ENCODE measurements around the gene KDM2A. TPM values are rescaled to one million over a fixed set of nuclear protein-coding genes. Genes with fewer than 3 reads are reported as not detected.

The KDM2A gene
- total and polyA plus RNA-seq, 2 of the 13 experiments (the other 11 are each of a cell fraction or from before 2014, with no cell fraction given) = 31.3 to 31.4 TPM

DNA sequence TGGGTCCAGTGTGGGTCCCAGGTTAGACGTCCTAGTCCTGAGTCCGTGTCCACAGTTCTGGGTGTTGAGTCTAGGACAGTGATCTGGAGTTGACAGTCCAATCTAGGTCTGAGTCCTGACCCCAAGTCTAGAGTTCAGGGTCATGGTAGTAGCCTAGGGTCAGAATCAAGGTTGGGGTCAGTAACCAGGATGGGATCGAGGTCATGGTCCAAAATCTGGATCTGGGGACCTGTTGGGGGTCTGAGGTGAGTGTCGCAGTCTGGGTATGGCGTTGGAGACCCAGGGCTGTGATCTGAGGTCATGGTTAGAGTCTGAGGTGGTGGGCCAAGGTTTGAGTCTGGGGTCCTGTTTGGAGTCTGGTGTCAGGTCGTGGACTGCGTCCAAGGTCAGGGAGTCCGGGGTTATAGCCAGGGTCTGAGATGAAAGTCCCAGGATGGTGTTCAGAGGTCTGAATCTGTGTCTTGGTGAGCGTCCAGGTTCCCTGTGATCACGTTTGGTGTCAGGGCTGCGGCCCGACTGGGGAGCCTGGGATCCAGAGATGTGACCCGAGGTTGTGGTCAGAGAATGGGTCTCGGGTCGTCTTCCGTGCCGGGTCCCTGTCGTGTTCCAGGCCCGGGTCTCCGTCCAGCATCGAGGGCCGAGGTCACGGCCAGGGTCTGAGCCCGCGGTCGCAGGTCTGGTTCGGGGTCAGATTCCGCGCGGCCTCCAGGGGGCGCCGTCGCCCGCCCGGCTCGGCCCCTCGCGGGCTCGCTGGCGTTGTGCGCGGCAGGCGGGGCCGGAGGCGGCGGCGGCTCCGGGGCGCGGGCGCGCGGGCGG, 146.8 kb downstream of the KDM2A start (continued):
- TF ChIP-seq, protein P1, sequence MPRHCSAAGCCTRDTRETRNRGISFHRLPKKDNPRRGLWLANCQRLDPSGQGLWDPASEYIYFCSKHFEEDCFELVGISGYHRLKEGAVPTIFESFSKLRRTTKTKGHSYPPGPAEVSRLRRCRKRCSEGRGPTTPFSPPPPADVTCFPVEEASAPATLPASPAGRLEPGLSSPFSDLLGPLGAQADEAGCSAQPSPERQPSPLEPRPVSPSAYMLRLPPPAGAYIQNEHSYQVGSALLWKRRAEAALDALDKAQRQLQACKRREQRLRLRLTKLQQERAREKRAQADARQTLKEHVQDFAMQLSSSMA (CRISPR knock-in tag; IDR thresholded peaks at IDR 0.05) = no peak
- TF ChIP-seq PAX8 (CRISPR knock-in tag; IDR thresholded peaks at IDR 0.05; ENCODE audit: borderline replicate concordance) = no peak; the same call in 1 of the 2 replicates
- TF ChIP-seq MXI1 (IDR thresholded peaks at IDR 0.05; ENCODE audit: borderline replicate concordance, low read depth, low read length) = no peak
- TF ChIP-seq ZBTB14 (CRISPR knock-in tag; IDR thresholded peaks at IDR 0.05) = peak; percentile 81
- TF ChIP-seq MED13 (CRISPR knock-in tag; IDR thresholded peaks at IDR 0.05) = no peak
- TF ChIP-seq ZNF264 (CRISPR knock-in tag; IDR thresholded peaks at IDR 0.05) = no peak
- no peak for TF ChIP-seq GRHL1 (CRISPR knock-in tag; conservative IDR thresholded peaks at IDR 0.05)
- TF ChIP-seq ZIK1 (CRISPR knock-in tag; IDR thresholded peaks at IDR 0.05; ENCODE audit: borderline replicate concordance, low read depth) = 0 out of 2 replicates have a peak, but pooled peaks have one; percentile 28
- TF ChIP-seq ZFY (CRISPR knock-in tag; IDR thresholded peaks at IDR 0.05) = peak; percentile 69; the same call in 1 of the 2 replicates
- no peak for TF ChIP-seq SP140L (CRISPR knock-in tag; IDR thresholded peaks at IDR 0.05; ENCODE audit: borderline replicate concordance)
- TF ChIP-seq, protein P2, sequence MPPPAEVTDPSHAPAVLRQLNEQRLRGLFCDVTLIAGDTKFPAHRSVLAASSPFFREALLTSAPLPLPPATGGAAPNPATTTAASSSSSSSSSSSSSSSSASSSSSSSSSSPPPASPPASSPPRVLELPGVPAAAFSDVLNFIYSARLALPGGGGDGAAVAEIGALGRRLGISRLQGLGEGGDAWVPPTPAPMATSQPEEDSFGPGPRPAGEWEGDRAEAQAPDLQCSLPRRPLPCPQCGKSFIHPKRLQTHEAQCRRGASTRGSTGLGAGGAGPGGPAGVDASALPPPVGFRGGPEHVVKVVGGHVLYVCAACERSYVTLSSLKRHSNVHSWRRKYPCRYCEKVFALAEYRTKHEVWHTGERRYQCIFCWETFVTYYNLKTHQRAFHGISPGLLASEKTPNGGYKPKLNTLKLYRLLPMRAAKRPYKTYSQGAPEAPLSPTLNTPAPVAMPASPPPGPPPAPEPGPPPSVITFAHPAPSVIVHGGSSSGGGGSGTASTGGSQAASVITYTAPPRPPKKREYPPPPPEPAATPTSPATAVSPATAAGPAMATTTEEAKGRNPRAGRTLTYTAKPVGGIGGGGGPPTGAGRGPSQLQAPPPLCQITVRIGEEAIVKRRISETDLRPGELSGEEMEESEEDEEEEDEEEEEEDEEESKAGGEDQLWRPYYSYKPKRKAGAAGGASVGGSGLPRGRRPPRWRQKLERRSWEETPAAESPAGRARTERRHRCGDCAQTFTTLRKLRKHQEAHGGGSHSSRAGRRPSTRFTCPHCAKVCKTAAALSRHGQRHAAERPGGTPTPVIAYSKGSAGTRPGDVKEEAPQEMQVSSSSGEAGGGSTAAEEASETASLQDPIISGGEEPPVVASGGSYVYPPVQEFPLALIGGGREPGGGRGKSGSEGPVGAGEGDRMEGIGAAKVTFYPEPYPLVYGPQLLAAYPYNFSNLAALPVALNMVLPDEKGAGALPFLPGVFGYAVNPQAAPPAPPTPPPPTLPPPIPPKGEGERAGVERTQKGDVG (CRISPR knock-in tag; IDR thresholded peaks at IDR 0.05; ENCODE audit: borderline replicate concordance) = peak; percentile 53; the same call in 1 of the 2 replicates
- TF ChIP-seq GFI1 (CRISPR knock-in tag; IDR thresholded peaks at IDR 0.05; ENCODE audit: borderline replicate concordance) = no peak
- peak; percentile 83 for TF ChIP-seq CTCF (CRISPR knock-in tag; IDR thresholded peaks at IDR 0.05)
- 0 out of 2 replicates have a peak, but pooled peaks have one; percentile 25 for TF ChIP-seq GATAD2A (CRISPR knock-in tag; IDR thresholded peaks at IDR 0.05)
- TF ChIP-seq BATF2 (CRISPR knock-in tag; IDR thresholded peaks at IDR 0.05) = no peak
- no peak for TF ChIP-seq ZNF775 (CRISPR knock-in tag; IDR thresholded peaks at IDR 0.05; ENCODE audit: borderline replicate concordance)
- TF ChIP-seq GABPB1 (CRISPR knock-in tag; IDR thresholded peaks at IDR 0.05) = peak; percentile 49; the same call in 1 of the 2 replicates
